ENCODE measurements around the gene PXMP2.

DNA sequence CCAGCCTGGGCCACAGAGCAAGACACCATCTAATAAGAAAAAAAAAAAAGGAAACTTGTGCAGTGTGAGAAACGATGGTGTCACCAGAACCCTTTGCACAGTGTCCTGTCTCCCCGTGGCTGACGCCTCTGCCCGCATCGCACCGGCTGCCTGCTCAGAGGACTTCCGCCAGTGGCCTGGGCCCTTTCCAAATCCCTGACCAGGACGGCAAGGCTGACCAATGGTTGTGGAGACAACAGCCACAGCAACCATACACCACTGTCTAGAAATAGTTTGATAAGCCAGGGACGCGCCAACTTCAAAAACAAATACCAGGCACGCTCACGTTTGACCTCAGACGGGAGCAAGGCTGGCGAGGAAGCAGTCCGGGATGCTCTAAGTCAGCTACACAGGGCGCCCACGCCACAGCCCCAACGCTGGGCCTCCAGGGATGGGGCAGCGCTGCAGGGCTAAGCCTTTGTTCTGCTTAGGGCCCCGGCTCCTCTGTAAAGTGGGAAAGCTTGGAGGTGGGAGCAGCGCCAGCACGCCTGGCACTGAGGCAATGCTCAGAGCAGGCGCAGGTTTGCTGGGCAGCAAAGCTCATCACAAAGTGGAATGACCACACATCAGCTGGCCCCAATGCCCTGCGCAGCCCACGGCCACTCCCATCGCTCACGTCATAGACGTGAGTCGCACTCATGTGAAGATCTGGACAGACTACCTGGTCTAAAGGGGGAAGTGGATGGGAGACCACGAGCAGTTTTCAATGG, 35.8 kb downstream of the PXMP2 start:
- TF ChIP-seq CTCF (IDR thresholded peaks at IDR 0.05; ENCODE audit: low read depth, low read length, missing input control): no peak
- no peak for TF ChIP-seq REST (IDR thresholded peaks at IDR 0.05)
- TF ChIP-seq, protein P1, sequence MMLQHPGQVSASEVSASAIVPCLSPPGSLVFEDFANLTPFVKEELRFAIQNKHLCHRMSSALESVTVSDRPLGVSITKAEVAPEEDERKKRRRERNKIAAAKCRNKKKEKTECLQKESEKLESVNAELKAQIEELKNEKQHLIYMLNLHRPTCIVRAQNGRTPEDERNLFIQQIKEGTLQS (IDR thresholded peaks at IDR 0.05): no peak
- TF ChIP-seq YY1 (IDR thresholded peaks at IDR 0.05): no peak
- TF ChIP-seq TAF1 (conservative IDR thresholded peaks at IDR 0.05): no peak
- TF ChIP-seq MAX (IDR thresholded peaks at IDR 0.05): no peak
- no peak for TF ChIP-seq RAD21 (IDR thresholded peaks at IDR 0.05)

All from liver (tissue), 3 donors.